ENCODE measurements around the gene KSR2.

The KSR2 gene

DNA sequence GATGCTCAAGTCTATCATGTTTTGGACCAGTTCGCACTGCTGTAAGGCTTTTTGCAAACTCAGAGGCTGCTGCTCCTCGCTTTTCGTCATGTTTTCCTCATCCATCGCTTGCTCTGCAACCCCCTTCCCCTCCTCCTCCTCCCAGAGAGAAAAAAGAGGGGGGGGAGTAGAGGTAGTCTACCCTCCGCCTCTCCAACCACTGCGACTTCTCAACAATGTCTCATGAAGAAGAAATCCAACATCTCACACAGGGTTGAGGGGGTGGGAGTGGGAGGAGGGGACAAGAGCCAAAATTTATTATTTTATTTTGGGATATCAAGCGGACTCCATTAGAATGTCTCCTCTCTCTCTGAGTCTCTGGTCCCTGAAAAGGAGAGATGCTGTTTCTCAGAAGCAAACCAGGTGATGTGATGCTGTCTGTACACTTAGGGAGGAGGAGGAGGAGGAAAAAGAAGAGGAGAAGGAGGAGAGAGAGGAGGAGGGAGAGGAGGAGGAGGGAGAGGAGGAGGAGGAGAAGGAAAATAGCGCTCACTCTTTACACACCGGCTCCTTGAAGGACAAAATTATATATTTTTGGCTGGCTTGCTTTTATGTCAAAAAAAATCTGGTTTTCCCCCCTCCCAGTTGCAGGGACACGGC, 520 bp downstream of the KSR2 start:
- no peak for TF ChIP-seq CTCF (IDR thresholded peaks at IDR 0.05; ENCODE audit: extremely low read depth, insufficient read depth, missing control alignments)
- no peak for DNase-seq (ENCODE audit: low spot score)
- in situ Hi-C loops (cut with MboI; ENCODE audit: low pct_unique_long_range_greater_than_20kb, low sequenced_read_pairs, unreplicated experiment): no loop called here

- no peak for DNase-seq (ENCODE audit: low spot score)
- TF ChIP-seq CTCF (IDR thresholded peaks at IDR 0.05; ENCODE audit: extremely low read depth, insufficient read depth, missing control alignments): no peak
- in situ Hi-C loops (cut with MboI; ENCODE audit: low pct_unique_long_range_greater_than_20kb, low sequenced_read_pairs, unreplicated experiment): no loop called here
These were observed 1.3 kb downstream of the KSR2 start for GRCh38 chr12:117967512-117967911.

GRCh38 chr12:117967043-117967442, 1.7 kb downstream of the KSR2 start:
- in situ Hi-C loops (cut with MboI; ENCODE audit: low pct_unique_long_range_greater_than_20kb, low sequenced_read_pairs, unreplicated experiment): no loop called here
- DNase-seq (ENCODE audit: low spot score): no peak
- TF ChIP-seq CTCF (IDR thresholded peaks at IDR 0.05; ENCODE audit: extremely low read depth, insufficient read depth, missing control alignments): no peak

GRCh38 chr12:117966511-117966910, 2.3 kb downstream of the KSR2 start:
- no peak for TF ChIP-seq CTCF (IDR thresholded peaks at IDR 0.05; ENCODE audit: extremely low read depth, insufficient read depth, missing control alignments)
- in situ Hi-C loops (cut with MboI; ENCODE audit: low pct_unique_long_range_greater_than_20kb, low sequenced_read_pairs, unreplicated experiment): no loop called here
- DNase-seq (ENCODE audit: low spot score): no peak

GRCh38 chr12:117963836-117964235, 5.0 kb downstream of the KSR2 start:
- no peak for TF ChIP-seq CTCF (IDR thresholded peaks at IDR 0.05; ENCODE audit: extremely low read depth, insufficient read depth, missing control alignments)
- DNase-seq (ENCODE audit: low spot score): no peak
- in situ Hi-C loops (cut with MboI; ENCODE audit: low pct_unique_long_range_greater_than_20kb, low sequenced_read_pairs, unreplicated experiment): no loop called here

- DNase-seq (ENCODE audit: low spot score): no peak
- in situ Hi-C loops (cut with MboI; ENCODE audit: low pct_unique_long_range_greater_than_20kb, low sequenced_read_pairs, unreplicated experiment): no loop called here
- TF ChIP-seq CTCF (IDR thresholded peaks at IDR 0.05; ENCODE audit: extremely low read depth, insufficient read depth, missing control alignments): no peak
These were observed 31.9 kb downstream of the KSR2 start for GRCh38 chr12:117936722-117937484.
